KG1 (cell line): ENCODE results near the gene PLD3.

Source experiments
- DNase-seq: peaks from one replicate; lab custom pipeline; 2025; lab: John Stamatoyannopoulos, UW

Gene PLD3

GRCh38 chr19:40348125-40348913, at the start of gene PLD3, which contains the start of gene C19orf47:
Gene PLD3 (plus strand): TSS chr19:40348695. CDS start chr19:40366484, 17,789 bp downstream.
Gene C19orf47 (minus strand): TSS chr19:40348397. CDS start chr19:40341857, 6,540 bp downstream.
- DNase-seq, result peak; percentile 93

- DNase-seq, result no peak
Measured at GRCh38 chr19:40300668-40301067, 47.8 kb upstream of the PLD3 start.

GRCh38 chr19:40302224-40303011, 46.1 kb upstream of the PLD3 start:
- no peak for DNase-seq

GRCh38 chr19:40303765-40304164, 44.7 kb upstream of the PLD3 start:
- no peak for DNase-seq

GRCh38 chr19:40304306-40304705, 44.2 kb upstream of the PLD3 start:
- DNase-seq, result no peak

- peak; percentile 13 for DNase-seq
Measured at GRCh38 chr19:40305403-40305802, 43.1 kb upstream of the PLD3 start.

- DNase-seq, result no peak
Measured at GRCh38 chr19:40309666-40310065, 38.8 kb upstream of the PLD3 start.

- DNase-seq, result no peak
Measured at GRCh38 chr19:40312533-40312932, 36.0 kb upstream of the PLD3 start.

- no peak for DNase-seq
Measured at GRCh38 chr19:40313229-40313983, 35.1 kb upstream of the PLD3 start.

GRCh38 chr19:40314656-40315055, 33.8 kb upstream of the PLD3 start:
- no peak for DNase-seq

GRCh38 chr19:40315812-40316470, 32.6 kb upstream of the PLD3 start:
- no peak for DNase-seq

- DNase-seq, result no peak
Measured at GRCh38 chr19:40317338-40317737, 31.2 kb upstream of the PLD3 start.

GRCh38 chr19:40320558-40320935, 27.9 kb upstream of the PLD3 start:
- DNase-seq, result no peak

GRCh38 chr19:40321076-40321475, 27.4 kb upstream of the PLD3 start:
- no peak for DNase-seq

GRCh38 chr19:40321566-40322270, 26.8 kb upstream of the PLD3 start:
- DNase-seq, result no peak

GRCh38 chr19:40322271-40322610, 26.3 kb upstream of the PLD3 start:
- DNase-seq, result no peak

GRCh38 chr19:40322951-40323615, 25.4 kb upstream of the PLD3 start:
- DNase-seq, result no peak

GRCh38 chr19:40323705-40324104, 24.8 kb upstream of the PLD3 start:
- no peak for DNase-seq

- DNase-seq, result no peak
Measured at GRCh38 chr19:40326201-40326600, 22.3 kb upstream of the PLD3 start.

- DNase-seq, result no peak
Measured at GRCh38 chr19:40331052-40331451, 17.4 kb upstream of the PLD3 start.

GRCh38 chr19:40332669-40333068, 15.8 kb upstream of the PLD3 start:
- no peak for DNase-seq
